ENCODE data around the gene ZMPSTE24.

Gene ZMPSTE24

GRCh38 chr1:40248412-40248811, 9.6 kb upstream of the ZMPSTE24 start:
- DNase-seq (no peak), ATAC-seq (no peak)
- Mint-ChIP-seq H3K27ac (no peak overlapping the region), H3K4me3 (no peak overlapping the region), H3K27me3 (peaks cover 13% of the 10 kb centered on the region), H3K4me1 (peaks cover 21% of the 10 kb centered on the region), H3K9me3 (no peaks in the 10 kb centered on the region)

- Mint-ChIP-seq H3K4me3 (no peak overlapping the region), H3K27ac (no peak overlapping the region), H3K27me3 (no peaks in the 10 kb centered on the region), H3K4me1 (peaks cover 10% of the 10 kb centered on the region), H3K9me3 (no peaks in the 10 kb centered on the region)
- DNase-seq: no peak
- no peak for ATAC-seq
Observed at GRCh38 chr1:40251456-40251855, 6.6 kb upstream of the ZMPSTE24 start.

DNA sequence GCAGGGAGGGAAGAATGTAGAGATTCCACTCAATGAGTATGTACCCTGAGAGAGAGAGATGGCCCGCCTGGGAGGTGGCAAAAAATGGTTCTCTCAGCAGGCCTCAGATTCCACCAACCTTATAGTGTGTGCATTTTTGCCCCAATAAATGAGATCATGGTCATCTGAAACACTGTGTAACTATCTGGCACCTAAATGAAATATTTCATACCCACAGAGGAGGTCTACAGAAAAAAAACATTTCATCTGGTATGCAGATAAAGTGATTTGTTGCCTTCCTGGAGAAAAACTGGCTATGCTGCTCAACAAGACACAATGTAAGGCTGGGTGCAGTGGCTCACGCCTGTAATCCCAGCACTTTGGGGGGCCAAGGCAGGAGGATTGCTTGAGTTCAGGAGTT, 5.4 kb upstream of the ZMPSTE24 start:
- H3K4me3 Mint-ChIP-seq: no peak overlapping the region
- DNase-seq (no peak), ATAC-seq (no peak)
- H3K27ac Mint-ChIP-seq: peak overlapping the region in 1 of 2 donors; percentile 42
- no peaks in the 10 kb centered on the region for H3K9me3 Mint-ChIP-seq
- H3K4me1 Mint-ChIP-seq: peaks cover 13% of the 10 kb centered on the region
- H3K27me3 Mint-ChIP-seq: no peaks in the 10 kb centered on the region

DNA sequence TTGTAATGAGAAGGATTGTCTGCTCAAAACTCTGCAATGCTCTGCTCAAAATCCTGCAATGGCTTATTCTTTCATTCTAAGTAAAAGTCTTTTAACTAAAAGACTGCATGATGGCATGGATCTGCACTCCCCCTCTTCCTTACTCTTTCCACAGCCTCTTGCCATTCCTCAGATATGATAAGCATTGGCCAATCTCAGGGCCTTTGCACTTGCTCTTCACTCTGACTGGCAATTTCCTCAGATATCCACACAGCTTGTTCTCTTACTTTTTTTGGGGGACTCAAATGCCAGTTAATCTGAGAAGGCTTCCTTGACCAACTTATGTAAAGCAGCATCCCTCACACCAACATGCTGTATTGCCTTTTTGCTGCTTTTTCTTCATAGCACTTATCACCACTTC, 2.8 kb upstream of the ZMPSTE24 start:
- no peak for DNase-seq
- Mint-ChIP-seq H3K9me3 (no peaks in the 10 kb centered on the region), H3K4me1 (peaks cover 22% of the 10 kb centered on the region), H3K27ac (no peak overlapping the region), H3K4me3 (no peak overlapping the region), H3K27me3 (no peaks in the 10 kb centered on the region)
- no peak for ATAC-seq

- no peaks in the 10 kb centered on the region for H3K27me3 Mint-ChIP-seq
- H3K4me1 Mint-ChIP-seq: peaks cover 30% of the 10 kb centered on the region
- DNase-seq: no peak
Observed at GRCh38 chr1:40256401-40257084, 1.5 kb upstream of the ZMPSTE24 start.

DNA sequence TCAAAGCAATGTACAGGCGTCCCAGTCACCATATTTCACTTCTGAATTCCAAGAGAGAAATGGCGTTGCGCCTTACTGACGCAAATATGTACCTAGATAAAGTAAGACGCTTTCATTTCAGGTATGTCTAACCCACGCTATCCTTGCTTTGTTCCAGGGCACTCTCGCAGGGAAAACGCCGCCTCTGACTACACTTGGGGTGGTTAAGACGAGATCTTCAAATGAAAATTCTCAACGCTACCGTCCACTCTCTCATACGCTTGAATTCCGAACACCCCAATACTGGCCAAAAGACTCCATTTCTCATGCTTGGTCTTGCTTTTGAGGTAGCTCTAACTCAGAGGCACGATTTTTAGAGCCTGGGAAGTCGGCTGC, 736 bp upstream of the ZMPSTE24 start:
- Mint-ChIP-seq H3K9me3 (no peaks in the 10 kb centered on the region), H3K4me1 (peaks cover 30% of the 10 kb centered on the region), H3K27ac (peak overlapping the region; percentile 99 to 100), H3K27me3 (no peaks in the 10 kb centered on the region), H3K4me3 (peak overlapping the region; percentile 89 to 90)
- no peak for DNase-seq
- no peak for ATAC-seq

More at GRCh38 chr1:40256401-40257084, 1.5 kb upstream of the ZMPSTE24 start:
- H3K9me3 Mint-ChIP-seq: no peaks in the 10 kb centered on the region
- no peak for ATAC-seq
- peak overlapping the region; percentile 99 to 100 for H3K27ac Mint-ChIP-seq
- H3K4me3 Mint-ChIP-seq: peak overlapping the region; percentile 89 to 90

- peak overlapping the region; percentile 89 to 90 for H3K4me3 Mint-ChIP-seq
- H3K27me3 Mint-ChIP-seq: no peaks in the 10 kb centered on the region
- ATAC-seq (no peak), DNase-seq (no peak)
- H3K4me1 Mint-ChIP-seq: peaks cover 40% of the 10 kb centered on the region
- H3K27ac Mint-ChIP-seq: peak overlapping the region; percentile 99 to 100
- no peaks in the 10 kb centered on the region for H3K9me3 Mint-ChIP-seq
Observed at GRCh38 chr1:40258445-40258769, 371 bp downstream of the ZMPSTE24 start.

GRCh38 chr1:40264354-40264781, 6.3 kb downstream of the ZMPSTE24 start:
- Mint-ChIP-seq H3K27me3 (no peaks in the 10 kb centered on the region), H3K9me3 (no peaks in the 10 kb centered on the region), H3K4me1 (peaks cover 41% of the 10 kb centered on the region), H3K27ac (peak overlapping the region; percentile 96), H3K4me3 (peak overlapping the region; percentile 45 to 71)
- peak; percentile 45 to 63 for DNase-seq
- ATAC-seq: peak; percentile 97

GRCh38 chr1:40265298-40265697, 7.3 kb downstream of the ZMPSTE24 start:
- Mint-ChIP-seq H3K9me3 (no peaks in the 10 kb centered on the region), H3K27ac (peak overlapping the region in 1 of 2 donors; percentile 5), H3K4me3 (no peak overlapping the region), H3K27me3 (no peaks in the 10 kb centered on the region), H3K4me1 (peaks cover 37% of the 10 kb centered on the region)
- no peak for ATAC-seq
- no peak for DNase-seq

GRCh38 chr1:40265919-40266318, 7.9 kb downstream of the ZMPSTE24 start:
- no peak overlapping the region for H3K4me3 Mint-ChIP-seq
- DNase-seq (no peak), ATAC-seq (no peak)
- H3K27me3 Mint-ChIP-seq: no peaks in the 10 kb centered on the region
- H3K27ac Mint-ChIP-seq: no peak overlapping the region
- no peaks in the 10 kb centered on the region for H3K9me3 Mint-ChIP-seq
- H3K4me1 Mint-ChIP-seq: peaks cover 41% of the 10 kb centered on the region

- Mint-ChIP-seq H3K4me3 (no peak overlapping the region), H3K27ac (no peak overlapping the region), H3K9me3 (no peaks in the 10 kb centered on the region), H3K27me3 (no peaks in the 10 kb centered on the region), H3K4me1 (peaks cover 36% of the 10 kb centered on the region)
- ATAC-seq: no peak
- DNase-seq: no peak
Observed at GRCh38 chr1:40266786-40267535, 8.9 kb downstream of the ZMPSTE24 start.

DNA sequence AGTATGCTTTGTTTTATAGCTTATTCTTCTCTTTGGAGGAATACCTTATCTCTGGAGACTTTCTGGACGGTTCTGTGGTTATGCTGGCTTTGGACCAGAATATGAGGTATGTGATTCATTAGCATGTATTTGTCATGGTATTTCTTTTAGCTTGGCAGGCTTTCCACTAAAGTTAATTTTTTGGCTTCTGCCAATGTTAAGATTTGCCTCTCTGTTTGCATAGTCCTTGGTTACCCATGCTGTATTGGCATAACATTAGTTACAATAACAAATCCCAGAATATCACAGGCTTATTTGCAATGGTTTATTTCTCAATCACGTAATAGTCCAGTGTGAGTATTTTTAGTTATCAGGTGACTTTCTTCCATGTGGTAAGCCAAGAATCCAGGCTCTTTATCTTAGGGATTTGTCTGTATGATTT, 9.7 kb downstream of the ZMPSTE24 start:
- H3K27me3 Mint-ChIP-seq: no peaks in the 10 kb centered on the region
- no peak overlapping the region for H3K4me3 Mint-ChIP-seq
- DNase-seq (no peak), ATAC-seq (no peak)
- H3K27ac Mint-ChIP-seq: no peak overlapping the region
- peaks cover 38% of the 10 kb centered on the region for H3K4me1 Mint-ChIP-seq
- H3K9me3 Mint-ChIP-seq: no peaks in the 10 kb centered on the region

DNA sequence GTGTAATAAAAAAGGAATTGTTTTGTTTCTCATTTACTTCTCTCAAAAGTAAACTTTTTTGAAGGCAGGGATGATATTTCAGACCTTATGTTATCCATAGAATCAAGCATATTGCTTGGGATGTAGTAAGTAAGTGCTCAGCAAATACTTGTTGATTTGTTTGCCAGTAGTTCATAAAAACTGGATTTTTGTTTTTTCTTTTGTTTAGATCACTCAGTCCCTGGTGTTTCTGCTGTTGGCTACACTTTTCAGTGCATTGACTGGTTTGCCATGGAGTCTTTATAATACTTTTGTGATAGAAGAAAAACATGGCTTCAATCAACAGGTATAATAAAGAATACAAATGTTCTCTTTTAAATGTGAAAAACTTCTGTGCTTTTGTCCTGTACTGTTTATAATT, 10.2 kb downstream of the ZMPSTE24 start:
- ATAC-seq (no peak), DNase-seq (no peak)
- H3K4me1 Mint-ChIP-seq: peaks cover 38% of the 10 kb centered on the region
- no peak overlapping the region for H3K27ac Mint-ChIP-seq
- no peaks in the 10 kb centered on the region for H3K27me3 Mint-ChIP-seq
- H3K4me3 Mint-ChIP-seq: no peak overlapping the region
- H3K9me3 Mint-ChIP-seq: no peaks in the 10 kb centered on the region

DNA sequence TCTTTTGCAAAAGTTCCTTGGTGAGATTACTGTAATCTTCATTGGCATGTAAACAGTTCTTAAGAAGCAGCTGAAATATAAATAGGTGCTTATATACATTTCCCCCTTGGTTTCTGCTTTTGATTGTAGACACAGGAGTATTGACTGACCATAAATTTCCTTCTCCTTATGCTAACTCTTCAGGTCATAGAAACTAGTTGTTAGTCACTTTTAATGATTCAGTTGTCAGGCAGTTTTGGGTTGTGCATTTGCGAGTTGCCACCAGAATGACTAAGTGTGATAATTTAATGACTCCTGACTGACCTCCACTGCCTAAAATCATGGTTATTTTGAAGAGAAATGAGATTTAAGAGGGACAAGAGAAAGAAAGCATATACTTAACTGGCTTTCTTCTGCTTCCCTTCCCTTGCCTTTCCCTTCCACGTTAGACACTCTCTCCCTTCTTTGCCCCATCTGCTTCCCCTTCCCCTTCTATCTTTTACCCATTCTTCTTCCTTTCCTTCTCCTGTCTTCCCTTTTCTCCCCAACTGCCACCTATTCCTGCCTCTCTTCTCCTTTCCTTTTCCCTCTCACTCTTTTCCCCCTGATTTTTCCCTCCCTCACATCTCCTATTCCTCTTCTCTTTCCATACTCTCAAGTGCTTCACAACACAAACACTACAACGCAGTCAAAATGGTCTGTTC, 12.3 kb downstream of the ZMPSTE24 start:
- ATAC-seq: peak; percentile 98
- Mint-ChIP-seq H3K9me3 (no peaks in the 10 kb centered on the region), H3K4me1 (peaks cover 21% of the 10 kb centered on the region), H3K27ac (peak overlapping the region; percentile 79 to 89), H3K27me3 (no peaks in the 10 kb centered on the region), H3K4me3 (peak overlapping the region in 1 of 2 donors; percentile 62)
- peak in 1 of 2 donors; percentile 35 for DNase-seq

DNA sequence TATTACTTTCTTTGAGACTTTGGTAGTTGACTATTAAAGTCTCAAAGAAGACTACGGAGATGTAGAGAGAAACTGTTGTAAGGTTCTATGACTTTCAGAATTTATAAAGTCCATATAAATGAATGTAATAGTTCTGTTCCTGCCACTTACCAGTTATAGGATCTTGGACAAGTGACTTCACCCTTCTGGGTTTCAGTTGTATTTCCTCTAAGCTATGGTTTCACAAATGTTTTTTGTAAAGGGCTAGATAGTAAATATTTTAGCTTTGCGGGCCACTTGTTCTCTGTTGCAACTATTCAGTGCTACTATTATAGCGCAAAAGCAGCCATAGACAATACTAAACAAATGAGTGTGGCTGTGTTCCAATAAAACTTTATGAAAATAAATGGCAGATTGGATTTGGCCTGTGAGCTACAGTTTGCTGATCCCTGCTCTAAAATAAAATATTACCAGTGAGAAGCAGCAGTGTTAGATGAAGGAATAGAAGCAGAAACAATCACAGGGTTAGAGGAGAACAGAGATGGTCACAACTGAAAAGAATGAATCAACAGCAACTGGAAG, 14.7 kb downstream of the ZMPSTE24 start:
- Mint-ChIP-seq H3K4me1 (peaks cover 21% of the 10 kb centered on the region), H3K27ac (peak overlapping the region; percentile 51 to 79), H3K4me3 (no peak overlapping the region), H3K9me3 (no peaks in the 10 kb centered on the region), H3K27me3 (no peaks in the 10 kb centered on the region)
- DNase-seq (no peak), ATAC-seq (no peak)

Measured in stimulated activated naive CD8-positive, alpha-beta T cell treated with anti-CD3 and anti-CD28 coated beads, Interleukin-15, amount 100 ng/mL, for 72 hours (primary cell).